CD14-positive monocyte (primary cell): ENCODE measurements around the gene CHRNA4. TPM values are rescaled to one million over a fixed set of nuclear protein-coding genes. Genes with fewer than 3 reads are reported as not detected.
"Not testable (repeated sequence)": the region's sequence is repeated elsewhere in the genome, so short reads cannot be mapped to it uniquely, and the experiment has no call there.

Experiments
- DNase-seq, 3 donors: peaks; one replicate each; pipeline ENCODE4 v3.0.0-alpha.2; 2011 to 2022
- H2AFZ ChIP-seq: 2 replicates; pipeline ENCODE4 v1.6.0; 2012; ENCODE audit warnings: mild to moderate bottlenecking, low read depth, low read length, inconsistent platforms; ENCODE audit not compliant: insufficient read depth, poor library complexity, severe bottlenecking
- H3K27ac ChIP-seq, 2 donors: 1 replicate in 1 of 2; 2 replicates in 1 of 2; pipeline ENCODE4 v1.5.1; 2012 to 2013; ENCODE audit warnings: low read length in 2 of 2, control low read depth in 1 of 2, inconsistent platforms in 1 of 2, low read depth in 1 of 2, mild to moderate bottlenecking in 1 of 2
- H3K27me3 ChIP-seq, 2 donors: one replicate each; pipeline versions ENCODE4 v1.6.0 to v1.6.1; 2011 to 2013; ENCODE audit warnings: low read length in 2 of 2; ENCODE audit not compliant: control insufficient read depth in 2 of 2, insufficient read depth in 2 of 2
- H3K36me3 ChIP-seq, 2 donors: replicated peaks in 1 of 2; 1 replicate in 1 of 2; 2 replicates in 1 of 2; pipeline versions ENCODE4 v1.5.1 to v1.6.1; 2012 to 2013; ENCODE audit warnings: low read length in 2 of 2, control low read depth in 1 of 2, inconsistent platforms in 1 of 2, mild to moderate bottlenecking in 1 of 2; ENCODE audit not compliant: insufficient read depth in 2 of 2, control insufficient read depth in 1 of 2
- H3K4me1 ChIP-seq, 2 donors: 1 replicate in 1 of 2; 2 replicates in 1 of 2; pipeline versions ENCODE4 v1.5.1 to v1.6.1; 2012 to 2013; ENCODE audit warnings: low read length in 2 of 2, control low read depth in 1 of 2, inconsistent platforms in 1 of 2, mild to moderate bottlenecking in 1 of 2, moderate library complexity in 1 of 2; ENCODE audit not compliant: insufficient read depth in 2 of 2, control insufficient read depth in 1 of 2
- H3K4me2 ChIP-seq: replicated peaks from 2 replicates; pipeline ENCODE3; 2012; ENCODE audit warnings: low read length, moderate library complexity, mild to moderate bottlenecking; ENCODE audit not compliant: poor library complexity, severe bottlenecking; ENCODE audit errors: extremely low read depth
- H3K4me3 ChIP-seq, 3 experiments: fragments of 200-600 bp in 1 of 3; sonication (generic) in 1 of 3; replicated peaks in 1 of 3; 1 replicate in 2 of 3; 2 replicates in 1 of 3; pipeline ENCODE4 v1.5.1; 2011 to 2013; ENCODE audit warnings: low read length in 3 of 3, mild to moderate bottlenecking in 3 of 3, control low read depth in 2 of 3, low read depth in 2 of 3, inconsistent platforms in 1 of 3, moderate library complexity in 1 of 3
- H3K79me2 ChIP-seq: 2 replicates; pipeline ENCODE4 v1.6.0; 2012; ENCODE audit warnings: mild to moderate bottlenecking, control low read depth, inconsistent platforms, low read length, moderate library complexity; ENCODE audit not compliant: insufficient read depth
- H3K9ac ChIP-seq: 2 replicates; pipeline ENCODE4 v1.6.0; 2017; ENCODE audit warnings: low read length, mild to moderate bottlenecking; ENCODE audit not compliant: insufficient read depth, poor library complexity, severe bottlenecking
- H3K9me3 ChIP-seq, 2 donors: replicated peaks in 1 of 2; 1 replicate in 1 of 2; 2 replicates in 1 of 2; pipeline versions ENCODE4 v1.5.1 to v1.6.1; 2012 to 2013; ENCODE audit warnings: low read length in 2 of 2, control low read depth in 1 of 2; ENCODE audit not compliant: control insufficient read depth in 1 of 2, insufficient read depth in 1 of 2
- H4K20me1 ChIP-seq: 2 replicates; pipeline ENCODE4 v1.6.0; 2012; ENCODE audit warnings: mild to moderate bottlenecking, low read length, control low read depth, moderate library complexity; ENCODE audit not compliant: insufficient read depth
- H3K27ac Mint-ChIP-seq, 7 donors: one replicate each; pipeline ENCODE4 v1.8.0; 2020; ENCODE audit warnings: mild to moderate bottlenecking in 7 of 7, mixed read lengths in 7 of 7, moderate library complexity in 6 of 7, inconsistent platforms in 2 of 7
- H3K27me3 Mint-ChIP-seq, 3 donors: one replicate each; pipeline ENCODE4 v1.8.0; 2021 to 2022; ENCODE audit warnings: low read depth in 3 of 3, mild to moderate bottlenecking in 3 of 3, mixed read lengths in 3 of 3, moderate library complexity in 3 of 3, inconsistent platforms in 1 of 3
- H3K36me3 Mint-ChIP-seq, 2 donors: one replicate each; pipeline ENCODE4 v1.8.0; 2020; ENCODE audit warnings: mixed read lengths in 2 of 2, inconsistent platforms in 1 of 2, mild to moderate bottlenecking in 1 of 2
- H3K4me1 Mint-ChIP-seq: one replicate; pipeline ENCODE4 v1.8.0; 2020; ENCODE audit warnings: mild to moderate bottlenecking, mixed read lengths
- H3K4me3 Mint-ChIP-seq, 2 donors: one replicate each; pipeline ENCODE4 v1.8.0; 2020; ENCODE audit warnings: mild to moderate bottlenecking in 2 of 2, mixed read lengths in 2 of 2, moderate library complexity in 1 of 2
- H3K9me3 Mint-ChIP-seq, 7 donors: one replicate each; pipeline ENCODE4 v1.8.0; 2020 to 2022; ENCODE audit warnings: mixed read lengths in 7 of 7, mild to moderate bottlenecking in 6 of 7, moderate library complexity in 6 of 7, inconsistent platforms in 2 of 7
- CTCF ChIP-seq: fragments of 200-600 bp; IDR thresholded peaks from one replicate; pipeline ENCODE4 v1.8.0; 2022; ENCODE audit warnings: antibody characterized with exemption, mild to moderate bottlenecking
- WGBS: methylation state at CpG from one replicate; pipeline ENCODE4 v1.1.5; 2013; ENCODE audit warnings: missing lambda C conversion rate; ENCODE audit not compliant: insufficient coverage; 5-methylcytosine and 5-hydroxymethylcytosine counted together
- intact Hi-C, 2 donors: fragments of 100-400 bp; cut with micrococcal nuclease; formaldehyde crosslinking; loops; one replicate each; pipeline versions ENCODE4 v1.15.0 to v1.15.1; 2023
- polyA plus RNA-seq, 3 donors: library from polyadenylated mRNA; depleted of rRNA in 1 of 3; unstranded in 2 of 3; stranded (reverse) in 1 of 3; fragments of 300-500 nt in 2 of 3; fragments of >200 nt in 1 of 3; fragmentation: Illumina TruSeq in 2 of 3; gene quantifications; 1 replicate in 2 of 3; 2 replicates in 1 of 3; pipeline ENCODE4 v1.2.3, GENCODE V29; 2012 to 2021

The CHRNA4 gene
- polyA plus RNA-seq, 3 donors = not detected

GRCh38 chr20:63335711-63336110 is 25.4 kb downstream of the CHRNA4 start:
- H3K27ac Mint-ChIP-seq = peak overlapping the region in 1 of 7 donors; percentile 54
- no peaks in the 10 kb centered on the region for H4K20me1 ChIP-seq
- H3K9ac ChIP-seq = no peak overlapping the region
- no peak overlapping the region for H3K4me3 Mint-ChIP-seq
- H3K27me3 Mint-ChIP-seq = peaks cover 2 to 9% (median 6%) of the 10 kb centered on the region in 3 donors
- 50% methylated on average over 6 of the region's 9 CpGs for WGBS
- H3K9me3 Mint-ChIP-seq = peaks cover 14 to 38% (median 24%) of the 10 kb centered on the region in 7 donors
- no peaks in the 10 kb centered on the region for H3K4me1 Mint-ChIP-seq
- H3K4me2 ChIP-seq = no peak overlapping the region
- H3K36me3 ChIP-seq = no peaks in the 10 kb centered on the region
- intact Hi-C loops = no loop called here
- no peaks in the 10 kb centered on the region for H3K79me2 ChIP-seq
- no peaks in the 10 kb centered on the region for H3K27me3 ChIP-seq
- H3K36me3 Mint-ChIP-seq = no peaks in the 10 kb centered on the region
- no peaks in the 10 kb centered on the region for H3K4me1 ChIP-seq
- H2AFZ ChIP-seq = no peak overlapping the region
- peaks cover 10 to 22% of the 10 kb centered on the region in 2 donors for H3K9me3 ChIP-seq
- DNase-seq = no peak
- no peak overlapping the region for H3K27ac ChIP-seq
- no peak overlapping the region for H3K4me3 ChIP-seq
- TF ChIP-seq CTCF = no peak

GRCh38 chr20:63335060-63335459 is 26.1 kb downstream of the CHRNA4 start:
- H3K27ac Mint-ChIP-seq, H3K27ac ChIP-seq: not testable (repeated sequence)

More at GRCh38 chr20:63335060-63335459, 26.1 kb downstream of the CHRNA4 start:
- H3K4me1 Mint-ChIP-seq, H3K27me3 Mint-ChIP-seq, H3K36me3 Mint-ChIP-seq, H3K79me2 ChIP-seq, H4K20me1 ChIP-seq, DNase-seq, H3K4me2 ChIP-seq, intact Hi-C loops, H3K4me3 ChIP-seq, H3K36me3 ChIP-seq, H3K27me3 ChIP-seq, H3K4me1 ChIP-seq, H2AFZ ChIP-seq, H3K4me3 Mint-ChIP-seq, H3K9ac ChIP-seq: not testable (repeated sequence)
- 98% methylated on average over 4 of the region's 9 CpGs for whole genome bisulfite sequencing
- peaks cover 10 to 22% of the 10 kb centered on the region in 2 donors for H3K9me3 ChIP-seq
- H3K9me3 Mint-ChIP-seq = peaks cover 13 to 34% (median 24%) of the 10 kb centered on the region in 7 donors
